NCI-H1417 treated with DMSO at 0.1 percent for 48 hours (cell line): ENCODE data around the gene KRT16.
"Not testable (repeated sequence)": the region's sequence is repeated elsewhere in the genome, so short reads cannot be mapped to it uniquely, and the experiment has no call there.

Source experiments
- DNase-seq: peaks from one replicate; lab custom pipeline; 2025; lab: John Stamatoyannopoulos, UW

KRT16 gene

DNA sequence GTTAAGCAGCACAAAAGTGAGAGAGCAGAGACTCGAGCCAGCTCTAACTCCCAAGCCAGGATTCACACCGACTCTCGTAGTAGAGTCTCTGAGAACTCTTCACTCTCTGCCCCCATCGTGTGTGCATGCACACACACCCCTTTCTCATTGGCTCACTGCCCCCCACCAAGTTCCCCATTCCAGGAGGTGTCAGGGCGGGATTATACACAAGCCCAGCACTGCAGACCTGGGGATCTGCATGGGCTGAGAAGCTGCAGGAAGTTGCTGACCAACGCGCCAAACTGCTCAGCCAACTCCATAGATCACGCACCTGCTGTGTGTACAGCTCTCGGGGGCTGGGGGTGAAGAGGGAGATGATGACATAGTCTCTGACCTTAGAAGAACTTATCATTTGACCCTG lies 2.2 kb upstream of the KRT16 start:
- not testable (repeated sequence) for DNase-seq

GRCh38 chr17:41614098-41614497 lies 1.5 kb upstream of the KRT16 start:
- DNase-seq = no peak

DNA sequence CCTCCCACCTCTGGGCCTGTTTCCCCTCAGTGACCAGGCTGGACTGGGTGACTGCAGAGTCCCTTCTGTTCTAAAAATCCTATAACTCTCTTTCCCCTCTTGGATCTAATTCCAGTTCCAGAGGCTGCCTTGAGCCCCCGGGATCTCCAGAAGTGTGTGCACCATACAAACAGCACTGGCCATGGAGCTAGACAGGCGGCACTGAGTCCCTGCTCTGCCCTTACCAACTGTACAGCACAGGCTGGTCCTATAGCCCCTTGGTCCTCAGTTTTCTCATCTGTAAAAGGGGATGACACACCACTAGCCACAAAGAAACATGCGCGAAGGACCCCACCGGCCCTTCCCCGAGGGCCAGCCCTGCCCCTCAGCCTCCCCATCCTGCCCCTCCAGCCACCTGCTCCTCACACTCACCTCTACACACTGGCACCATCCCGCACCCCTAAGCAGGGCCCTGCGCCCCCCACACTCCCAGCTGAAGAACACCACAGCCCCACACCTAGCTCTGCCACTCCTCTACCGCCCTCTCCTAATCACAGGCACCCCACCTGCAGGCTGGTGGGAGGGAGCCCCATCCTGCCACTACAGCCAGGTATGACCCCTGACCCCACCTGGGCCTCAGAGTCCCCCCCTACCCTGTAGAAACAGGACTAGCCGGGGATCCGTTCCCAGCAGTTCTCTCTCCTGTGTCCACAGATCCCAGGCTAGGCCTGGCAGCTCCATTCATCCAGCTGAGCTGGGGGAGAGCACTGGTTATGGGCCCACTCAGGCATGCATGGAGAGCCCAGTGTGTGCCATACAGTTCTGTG lies 913 bp upstream of the KRT16 start:
- DNase-seq = no peak

GRCh38 chr17:41610965-41611640 lies 1.5 kb downstream of the KRT16 start:
- DNase-seq = no peak

- DNase-seq = not testable (repeated sequence)
Measured at GRCh38 chr17:41610061-41610517, 2.5 kb downstream of the KRT16 start.

GRCh38 chr17:41606930-41607329 lies 5.6 kb downstream of the KRT16 start:
- not testable (repeated sequence) for DNase-seq

GRCh38 chr17:41602524-41602923 lies 10.0 kb downstream of the KRT16 start:
- DNase-seq = no peak

DNA sequence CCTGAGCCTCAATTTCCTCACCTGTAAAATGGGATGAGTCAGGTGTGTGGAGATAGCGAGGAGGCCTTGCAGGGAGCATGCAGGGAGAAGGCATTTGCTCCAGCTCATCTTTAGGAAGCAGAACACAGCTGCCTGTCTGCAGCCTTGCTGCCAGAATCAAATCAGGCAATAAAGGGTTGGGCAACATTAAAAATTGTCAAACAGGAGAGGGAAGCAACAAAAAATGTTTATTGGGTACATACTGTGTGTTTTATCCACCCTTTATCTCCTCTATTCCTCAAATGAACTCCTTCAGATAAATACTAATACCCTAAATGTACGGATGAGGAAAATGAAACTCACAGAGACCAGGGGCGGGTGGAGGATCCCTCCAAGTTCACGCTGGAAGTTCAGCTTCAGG lies 12.2 kb downstream of the KRT16 start:
- no peak for DNase-seq

- no peak for DNase-seq
Measured at GRCh38 chr17:41599680-41600079, 12.9 kb downstream of the KRT16 start.

GRCh38 chr17:41595585-41595984 lies 17.0 kb downstream of the KRT16 start:
- no peak for DNase-seq

- no peak for DNase-seq
Measured at GRCh38 chr17:41594363-41594915, 18.1 kb downstream of the KRT16 start.

DNA sequence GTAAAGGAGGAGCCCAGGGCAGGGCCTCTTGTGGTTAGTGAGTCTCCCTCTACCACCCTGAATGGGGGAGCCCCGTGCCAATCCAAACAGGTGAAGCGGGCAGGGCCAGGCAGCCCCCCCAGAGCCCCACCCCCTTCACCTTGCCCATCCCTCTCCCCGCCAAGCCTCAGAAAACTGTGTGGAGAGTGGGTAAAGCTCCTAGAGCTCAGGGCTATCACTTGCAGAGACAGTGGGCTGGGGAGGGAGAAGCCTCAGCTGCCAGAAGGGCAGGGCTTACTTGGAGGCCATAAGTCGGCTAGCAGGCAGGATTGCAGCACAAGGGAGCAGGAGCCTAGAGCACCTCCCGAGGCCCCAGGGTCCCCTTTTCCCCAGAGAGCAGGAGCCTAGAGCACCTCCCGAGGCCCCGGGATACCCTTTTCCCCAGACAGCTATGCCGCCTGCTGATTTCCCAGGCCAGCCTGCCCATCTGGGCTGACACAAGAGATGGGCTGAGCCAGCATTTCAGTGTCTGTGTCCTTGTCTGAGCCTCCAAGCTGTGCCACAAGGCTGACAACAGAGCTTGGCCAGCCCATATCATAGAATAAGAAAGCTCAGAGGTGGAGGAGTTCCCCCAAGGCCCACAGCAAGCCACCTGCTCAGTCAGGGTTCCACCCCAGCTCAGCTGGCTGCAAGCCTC lies 19.1 kb downstream of the KRT16 start:
- no peak for DNase-seq

- DNase-seq = no peak
Measured at GRCh38 chr17:41592601-41593305, 19.8 kb downstream of the KRT16 start.

GRCh38 chr17:41589301-41589700 lies 23.3 kb downstream of the KRT16 start:
- no peak for DNase-seq

DNA sequence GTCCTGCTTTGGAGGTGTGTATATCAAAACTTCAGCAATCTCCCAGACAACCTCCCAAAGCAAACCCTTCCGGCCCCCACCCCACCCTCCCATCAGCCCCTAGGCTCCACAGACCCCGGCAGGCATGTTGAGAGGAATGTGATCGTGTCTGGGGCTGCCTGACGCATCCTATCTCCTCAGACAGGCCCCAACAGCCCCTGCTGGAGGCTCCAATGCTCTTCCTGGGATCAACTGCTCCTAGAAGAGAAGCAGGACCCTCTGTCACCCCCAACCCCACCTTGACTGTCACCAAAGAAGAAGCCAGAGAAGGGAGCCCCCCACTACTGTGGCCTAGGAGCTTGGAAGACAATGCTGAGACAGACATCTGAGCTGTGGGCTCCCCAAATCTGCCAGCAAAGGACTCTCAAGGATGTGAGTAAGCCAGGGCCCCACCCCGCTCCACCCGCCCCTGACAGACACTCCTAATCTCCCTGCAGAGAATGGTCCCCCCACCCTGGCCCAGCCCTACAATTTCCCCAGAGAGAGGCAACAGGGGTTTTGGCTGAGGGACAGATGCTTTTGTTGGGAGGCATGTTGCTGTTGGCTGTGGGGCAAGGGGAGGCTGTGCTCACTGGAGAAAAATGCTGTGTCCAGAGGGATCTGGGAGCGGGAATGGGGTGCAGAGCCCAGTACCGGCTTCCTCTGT lies 24.3 kb downstream of the KRT16 start:
- no peak for DNase-seq

DNA sequence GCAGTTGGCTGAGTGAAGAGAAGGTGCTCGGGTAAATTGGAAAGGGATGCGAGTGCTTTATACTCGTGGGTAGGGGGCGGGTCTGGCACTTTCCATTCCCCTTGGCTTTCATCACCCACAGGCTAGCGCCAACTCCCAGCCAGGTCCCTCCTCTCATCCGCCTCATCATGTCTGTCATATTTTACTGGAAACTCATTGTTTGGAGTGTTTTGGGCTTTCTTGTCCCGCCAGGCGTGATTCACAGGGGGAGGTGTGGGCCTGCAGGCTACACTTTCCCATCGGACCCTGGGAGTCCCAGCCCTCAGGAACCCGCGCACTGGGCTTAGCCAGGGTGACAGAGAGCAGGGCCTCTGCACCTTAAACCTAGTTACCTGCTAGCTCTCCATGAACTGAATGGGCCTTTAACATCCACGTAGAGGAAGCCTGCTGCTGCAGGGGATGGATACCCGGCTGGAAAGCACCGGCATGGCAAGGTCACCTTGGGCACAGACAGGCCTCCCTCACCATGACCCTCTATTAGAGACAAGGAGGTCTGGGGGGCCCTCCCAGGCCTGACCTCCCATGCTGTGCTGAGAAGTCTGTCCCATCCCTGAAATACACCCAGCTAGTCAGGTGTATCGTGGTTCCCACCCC lies 25.6 kb downstream of the KRT16 start, which contains the start of gene KRT14:
TSS of gene KRT14 (minus strand) at position 33 of the 633 bp plus-strand sequence. CDS start 61 bp downstream, outside the sequence.
- no peak for DNase-seq

DNA sequence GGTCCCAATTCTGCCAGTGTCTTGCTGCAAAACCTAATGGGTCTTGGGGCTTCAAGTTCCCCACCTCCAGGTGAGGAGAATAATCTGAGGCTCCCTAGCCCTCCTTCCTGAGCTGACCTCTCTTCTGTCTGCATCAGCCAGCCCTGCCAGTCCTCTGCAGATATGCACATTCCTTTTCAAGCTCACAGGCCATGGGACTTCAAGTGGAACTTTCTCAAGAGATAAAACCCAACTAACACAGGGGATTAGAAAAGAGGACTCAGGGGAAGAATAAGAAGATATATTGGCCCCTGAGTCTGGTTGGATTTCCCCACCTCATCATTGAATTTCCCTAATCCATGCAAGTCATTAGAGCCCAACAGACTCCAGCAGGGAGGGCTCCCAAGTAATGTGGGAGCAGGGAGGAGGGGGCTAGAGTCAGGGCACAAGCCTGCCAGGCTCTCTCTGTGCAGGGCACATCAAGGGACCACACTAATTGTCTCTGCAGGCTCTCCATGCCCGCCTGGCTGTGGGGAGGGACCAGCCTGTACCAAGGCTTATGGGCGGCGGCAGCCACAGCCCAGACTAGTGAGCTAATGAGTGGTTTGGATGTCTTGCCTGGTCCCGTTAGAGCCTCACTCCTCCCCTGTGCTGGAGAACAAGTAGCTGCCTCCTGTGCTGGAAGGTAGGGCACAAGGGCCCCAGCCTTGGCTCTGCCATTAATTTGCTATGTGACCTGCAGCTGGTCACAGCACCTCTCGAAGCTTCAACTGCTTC lies 27.1 kb downstream of the KRT16 start:
- no peak for DNase-seq

GRCh38 chr17:41584331-41584927 lies 28.1 kb downstream of the KRT16 start:
- not testable (repeated sequence) for DNase-seq
